Measurements from ENCODE around the gene B4GALT5.

- TF ChIP-seq, protein P1, sequence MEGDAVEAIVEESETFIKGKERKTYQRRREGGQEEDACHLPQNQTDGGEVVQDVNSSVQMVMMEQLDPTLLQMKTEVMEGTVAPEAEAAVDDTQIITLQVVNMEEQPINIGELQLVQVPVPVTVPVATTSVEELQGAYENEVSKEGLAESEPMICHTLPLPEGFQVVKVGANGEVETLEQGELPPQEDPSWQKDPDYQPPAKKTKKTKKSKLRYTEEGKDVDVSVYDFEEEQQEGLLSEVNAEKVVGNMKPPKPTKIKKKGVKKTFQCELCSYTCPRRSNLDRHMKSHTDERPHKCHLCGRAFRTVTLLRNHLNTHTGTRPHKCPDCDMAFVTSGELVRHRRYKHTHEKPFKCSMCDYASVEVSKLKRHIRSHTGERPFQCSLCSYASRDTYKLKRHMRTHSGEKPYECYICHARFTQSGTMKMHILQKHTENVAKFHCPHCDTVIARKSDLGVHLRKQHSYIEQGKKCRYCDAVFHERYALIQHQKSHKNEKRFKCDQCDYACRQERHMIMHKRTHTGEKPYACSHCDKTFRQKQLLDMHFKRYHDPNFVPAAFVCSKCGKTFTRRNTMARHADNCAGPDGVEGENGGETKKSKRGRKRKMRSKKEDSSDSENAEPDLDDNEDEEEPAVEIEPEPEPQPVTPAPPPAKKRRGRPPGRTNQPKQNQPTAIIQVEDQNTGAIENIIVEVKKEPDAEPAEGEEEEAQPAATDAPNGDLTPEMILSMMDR (conservative IDR thresholded peaks at IDR 0.05; ENCODE audit: low read length): no peak
- TF ChIP-seq EZH2phosphoT487 (IDR thresholded peaks at IDR 0.05; ENCODE audit: borderline replicate concordance): no peak
These were observed 49.5 kb upstream of the B4GALT5 start for GRCh38 chr20:49762940-49763766.

Measured in Loucy (cell line).